NT2/D1 (cell line): ENCODE results near the gene TNFSF10.
"Not testable (repeated sequence)": the region's sequence is repeated elsewhere in the genome, so short reads cannot be mapped to it uniquely, and the experiment has no call there.

Source experiments
- DNase-seq: peaks from one replicate; pipeline ENCODE4 v3.0.0-alpha.2; 2011; ENCODE audit warnings: low read depth, low spot score
- H3K27me3 ChIP-seq: 2 replicates; pipeline ENCODE4 v1.6.0; 2011; ENCODE audit warnings: mild to moderate bottlenecking; ENCODE audit not compliant: insufficient read length, insufficient read depth
- H3K36me3 ChIP-seq: 2 replicates; pipeline ENCODE4 v1.6.1; 2011; ENCODE audit warnings: mild to moderate bottlenecking, low read length, mixed read lengths; ENCODE audit not compliant: insufficient read depth, insufficient read length
- H3K4me1 ChIP-seq: 2 replicates; pipeline ENCODE4 v1.5.1; 2011; ENCODE audit not compliant: insufficient read depth, insufficient read length
- H3K4me3 ChIP-seq: 2 replicates; pipeline ENCODE4 v1.5.1; 2011; ENCODE audit warnings: low read depth; ENCODE audit not compliant: insufficient read length
- H3K9ac ChIP-seq: 2 replicates; pipeline ENCODE4 v1.6.0; 2011; ENCODE audit warnings: low read depth; ENCODE audit not compliant: insufficient read length
- H3K9me3 ChIP-seq: 2 replicates; pipeline ENCODE4 v1.5.1; 2011; ENCODE audit warnings: mild to moderate bottlenecking, low read length; ENCODE audit not compliant: insufficient read depth
- SUZ12 ChIP-seq: IDR thresholded peaks from 2 replicates; pipeline ENCODE4 v1.6.1; 2011; ENCODE audit not compliant: insufficient read length, insufficient read depth; ENCODE audit errors: extremely low read depth
- YY1 ChIP-seq: IDR thresholded peaks from 2 replicates; pipeline ENCODE4 v1.6.1; 2011; ENCODE audit not compliant: insufficient read length, insufficient read depth
- ZNF274 ChIP-seq: IDR thresholded peaks from 2 replicates; pipeline ENCODE4 v1.6.1; 2011; ENCODE audit warnings: mild to moderate bottlenecking, low read depth, low read length

TNFSF10 gene

GRCh38 chr3:172513488-172513887, 9.7 kb downstream of the TNFSF10 start:
- DNase-seq, result no peak
- no peak overlapping the region for H3K9ac ChIP-seq
- H3K4me1 ChIP-seq, result no peaks in the 10 kb centered on the region
- H3K9me3 ChIP-seq, result no peaks in the 10 kb centered on the region
- H3K27me3 ChIP-seq, result no peaks in the 10 kb centered on the region
- H3K36me3 ChIP-seq, result no peaks in the 10 kb centered on the region
- TF ChIP-seq YY1 (no peak), SUZ12 (no peak), ZNF274 (no peak)
- no peak overlapping the region for H3K4me3 ChIP-seq

DNA sequence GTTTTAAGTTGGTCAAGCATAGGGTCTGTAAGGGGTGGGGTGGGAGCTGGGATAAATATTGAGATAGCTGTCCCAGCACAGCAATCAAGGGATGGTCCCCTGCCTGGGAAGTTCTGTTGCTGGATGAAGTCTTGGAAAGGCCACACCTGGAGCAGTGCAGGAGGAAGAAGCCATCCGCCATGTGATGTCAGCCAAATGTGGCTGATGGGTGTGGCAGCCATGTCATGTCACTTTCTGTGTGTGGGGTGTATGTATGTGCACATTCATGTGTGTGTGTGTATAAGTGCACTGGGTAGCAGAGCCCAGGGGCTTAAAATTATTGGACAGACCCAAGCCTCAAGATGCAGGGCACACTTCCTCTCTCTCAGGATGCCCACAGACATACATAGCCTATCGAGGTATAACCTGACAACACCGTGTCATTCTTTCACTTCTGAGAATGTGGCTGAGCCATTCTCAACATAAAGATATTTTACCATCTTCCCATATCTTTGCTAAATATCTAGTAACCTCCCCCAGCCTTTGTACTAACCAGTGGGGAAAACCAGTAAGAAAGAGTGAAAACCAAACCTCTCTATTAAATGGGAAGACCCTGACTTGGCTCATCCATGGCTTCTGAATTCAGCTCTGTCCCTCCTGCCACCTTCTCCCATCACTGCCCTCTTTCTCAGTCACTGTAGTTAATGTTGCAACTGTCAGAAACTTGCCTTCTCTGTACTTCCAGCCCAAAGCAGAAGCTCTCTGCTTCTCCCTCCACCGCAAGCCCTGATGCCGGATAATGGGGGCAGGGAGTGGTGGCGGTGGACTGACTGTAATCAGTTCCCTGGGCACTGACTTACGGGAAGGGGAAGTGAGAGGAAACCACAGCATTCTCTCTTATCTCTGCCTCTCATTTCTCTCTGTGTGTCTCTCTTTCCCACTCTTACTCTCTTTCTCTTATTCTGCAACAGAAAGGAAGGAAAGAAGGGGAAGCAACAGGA, 11.2 kb downstream of the TNFSF10 start:
- no peak overlapping the region for H3K9ac ChIP-seq
- no peaks in the 10 kb centered on the region for H3K27me3 ChIP-seq
- H3K36me3 ChIP-seq, result no peaks in the 10 kb centered on the region
- TF ChIP-seq ZNF274 (no peak), YY1 (no peak), SUZ12 (no peak)
- no peaks in the 10 kb centered on the region for H3K4me1 ChIP-seq
- H3K9me3 ChIP-seq, result no peaks in the 10 kb centered on the region
- H3K4me3 ChIP-seq, result no peak overlapping the region
- DNase-seq, result no peak

GRCh38 chr3:172506094-172506493, 17.1 kb downstream of the TNFSF10 start:
- no peaks in the 10 kb centered on the region for H3K4me1 ChIP-seq
- no peak for DNase-seq
- H3K4me3 ChIP-seq, result no peak overlapping the region
- no peaks in the 10 kb centered on the region for H3K27me3 ChIP-seq
- H3K36me3 ChIP-seq, result no peaks in the 10 kb centered on the region
- H3K9me3 ChIP-seq, result no peaks in the 10 kb centered on the region; the same call in 1 of the 2 replicates
- TF ChIP-seq ZNF274 (no peak), SUZ12 (no peak), YY1 (no peak)
- no peak overlapping the region for H3K9ac ChIP-seq

GRCh38 chr3:172501540-172501939, 21.7 kb downstream of the TNFSF10 start:
- TF ChIP-seq ZNF274, result no peak
- no peak for TF ChIP-seq SUZ12
- TF ChIP-seq YY1, result no peak
- Histone ChIP-seq H3K9ac (no peak overlapping the region), H3K4me1 (no peaks in the 10 kb centered on the region), H3K36me3 (no peaks in the 10 kb centered on the region), H3K27me3 (no peaks in the 10 kb centered on the region), H3K9me3 (no peaks in the 10 kb centered on the region; the same call in 1 of the 2 replicates), H3K4me3 (no peak overlapping the region)
- no peak for DNase-seq

DNA sequence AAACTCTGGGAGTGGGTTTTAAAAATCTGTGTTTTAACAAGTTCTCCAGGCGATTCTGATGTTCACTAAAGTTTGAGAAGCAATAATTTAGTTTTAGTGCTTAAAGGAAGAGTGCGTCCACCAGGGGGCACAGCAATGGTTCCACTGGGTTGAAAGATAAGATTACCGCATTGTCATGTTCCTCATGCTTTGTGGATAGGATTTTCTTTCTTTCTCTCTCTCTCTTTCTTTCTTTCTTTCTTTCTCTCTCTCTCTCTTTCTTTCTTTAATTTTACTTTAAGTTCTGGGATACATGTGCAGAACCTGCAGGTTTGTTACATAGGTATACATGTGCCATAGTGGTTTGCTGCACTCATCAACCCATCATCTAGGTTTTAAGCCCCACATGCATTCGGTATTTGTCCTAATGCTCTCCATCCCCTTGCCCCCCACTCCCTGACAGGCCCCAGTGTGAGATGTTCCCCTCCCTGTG, 33.0 kb downstream of the TNFSF10 start:
- H3K9ac ChIP-seq, H3K4me3 ChIP-seq, H3K4me1 ChIP-seq, H3K27me3 ChIP-seq, H3K36me3 ChIP-seq, H3K9me3 ChIP-seq: not testable (repeated sequence)
- DNase-seq, result peak; percentile 57

DNA sequence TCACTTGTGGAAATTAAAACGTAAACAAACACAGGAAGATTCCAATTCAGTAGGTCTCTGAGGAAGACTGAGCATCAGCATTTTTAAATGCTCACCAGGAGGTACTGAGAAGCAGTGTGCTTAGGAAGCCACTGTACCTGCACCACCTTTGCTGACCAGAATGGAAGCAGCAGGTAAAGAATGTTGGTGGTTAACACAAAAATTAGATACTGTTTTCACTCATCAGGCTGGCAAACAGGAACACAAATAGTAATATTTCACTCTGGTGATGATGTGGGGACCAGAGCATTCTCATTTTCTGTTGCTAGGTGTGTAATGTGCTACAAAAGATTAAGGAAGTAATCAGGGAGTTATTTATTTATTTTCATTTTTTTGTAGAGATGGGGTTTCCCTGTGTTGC, 45.1 kb downstream of the TNFSF10 start:
- no peaks in the 10 kb centered on the region for H3K27me3 ChIP-seq
- no peak for DNase-seq

GRCh38 chr3:172476347-172476746, 46.9 kb downstream of the TNFSF10 start:
- Histone ChIP-seq H3K27me3 (no peaks in the 10 kb centered on the region), H3K9ac (no peak overlapping the region), H3K36me3 (no peaks in the 10 kb centered on the region), H3K4me1 (no peaks in the 10 kb centered on the region), H3K9me3 (peaks cover 8% of the 10 kb centered on the region), H3K4me3 (no peak overlapping the region)
- no peak for TF ChIP-seq YY1
- no peak for TF ChIP-seq ZNF274
- no peak for DNase-seq

More for the DNA sequence above, 45.1 kb downstream of the TNFSF10 start:
- TF ChIP-seq YY1, result no peak
- Histone ChIP-seq H3K36me3 (no peaks in the 10 kb centered on the region), H3K9ac (no peak overlapping the region), H3K4me1 (no peaks in the 10 kb centered on the region), H3K9me3 (no peaks in the 10 kb centered on the region), H3K4me3 (no peak overlapping the region)
